Measurements from ENCODE around the gene USP48. TPM values are rescaled to one million over a fixed set of nuclear protein-coding genes. Genes with fewer than 3 reads are reported as not detected.

USP48 gene
- total and polyA plus RNA-seq, 2 of the 13 experiments (the other 11 are each of a cell fraction or from before 2014, with no cell fraction given): 30.4 to 30.7 TPM

DNA sequence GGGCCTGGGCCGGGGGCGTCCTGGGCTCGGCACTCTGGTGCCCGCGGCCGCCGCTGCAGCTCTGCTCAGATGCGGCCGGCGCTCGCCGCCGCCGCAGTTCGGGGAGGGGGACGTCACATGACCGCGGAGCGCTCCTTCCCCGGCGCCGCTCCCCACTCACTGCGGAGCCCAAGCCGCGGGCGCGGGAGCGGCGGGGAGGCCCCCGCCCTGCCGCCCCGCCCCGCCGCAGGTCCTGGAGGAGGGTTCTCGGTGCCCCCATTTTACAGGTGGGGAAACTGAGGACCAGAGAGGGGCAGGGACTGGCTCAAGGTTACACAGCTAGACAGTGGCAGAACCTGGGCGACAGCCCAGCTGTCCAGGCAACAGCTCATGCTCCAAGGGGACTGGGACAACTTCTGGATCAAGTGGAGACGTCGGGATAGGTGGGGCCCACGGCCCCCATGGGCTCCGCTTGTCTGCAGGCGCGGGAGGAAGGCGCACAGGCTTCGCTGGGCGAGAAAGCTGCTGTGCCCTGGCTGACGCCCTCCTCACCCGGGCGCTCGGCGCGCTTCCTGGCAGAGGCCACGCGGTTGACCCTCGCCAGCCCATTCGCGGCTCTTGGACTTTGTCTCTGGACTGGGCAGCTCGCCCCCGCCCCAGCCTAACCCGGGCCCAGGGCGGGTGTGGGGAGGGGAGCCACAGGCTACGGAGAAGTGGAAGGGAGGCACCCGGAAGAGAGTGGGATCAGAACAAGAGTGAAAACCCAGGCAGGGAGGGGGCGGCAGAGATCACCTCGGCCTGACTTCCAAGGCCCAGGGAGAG, 113.5 kb downstream of the USP48 start, which contains the start of gene RAP1GAP (continued):
- TF ChIP-seq FOSL2 (CRISPR knock-in tag; IDR thresholded peaks at IDR 0.05) (peak; percentile 61), ZKSCAN1 (IDR thresholded peaks at IDR 0.05; ENCODE audit: low read length) (no peak), NR2F2 (IDR thresholded peaks at IDR 0.05; ENCODE audit: borderline replicate concordance, low read depth) (peak; percentile 59; the same call in 1 of the 2 replicates), ZBTB8A (CRISPR knock-in tag; IDR thresholded peaks at IDR 0.05; ENCODE audit: borderline replicate concordance, low read depth) (no peak; the same call in 1 of the 2 replicates), JDP2 (CRISPR knock-in tag; IDR thresholded peaks at IDR 0.05; ENCODE audit: borderline replicate concordance) (no peak), ZNF331 (CRISPR knock-in tag; IDR thresholded peaks at IDR 0.05) (peak; percentile 68), ZNF251 (CRISPR knock-in tag; IDR thresholded peaks at IDR 0.05) (no peak), GATAD2A (CRISPR knock-in tag; IDR thresholded peaks at IDR 0.05) (peak; percentile 88), GZF1 (CRISPR knock-in tag; IDR thresholded peaks at IDR 0.05) (no peak), PTBP1 (IDR thresholded peaks at IDR 0.05; ENCODE audit: low read depth, low read length, poor library complexity, severe bottlenecking) (no peak), ZNF510 (CRISPR knock-in tag; IDR thresholded peaks at IDR 0.05; ENCODE audit: low read depth) (peak; percentile 87; the same call in 1 of the 2 replicates), ZNF782 (CRISPR knock-in tag; IDR thresholded peaks at IDR 0.05; ENCODE audit: borderline replicate concordance) (peak; percentile 78), MAFG (CRISPR knock-in tag; IDR thresholded peaks at IDR 0.05) (0 out of 2 replicates have a peak, but pooled peaks have one; percentile 25), ZNF781 (CRISPR knock-in tag; IDR thresholded peaks at IDR 0.05; ENCODE audit: borderline replicate concordance, not compliant biosample characterization) (peak; percentile 87), TRIM24 (CRISPR knock-in tag; IDR thresholded peaks at IDR 0.05) (no peak), PLRG1 (conservative IDR thresholded peaks at IDR 0.05) (no peak), RXRB (CRISPR knock-in tag; IDR thresholded peaks at IDR 0.05; ENCODE audit: borderline replicate concordance) (peak; percentile 80), SRF (IDR thresholded peaks at IDR 0.05; ENCODE audit: low read depth, low read length) (no peak), HNRNPUL1 (IDR thresholded peaks at IDR 0.05; ENCODE audit: low read depth, low read length) (peak; percentile 36; the same call in 1 of the 2 replicates)
- TF ChIP-seq, protein P1, sequence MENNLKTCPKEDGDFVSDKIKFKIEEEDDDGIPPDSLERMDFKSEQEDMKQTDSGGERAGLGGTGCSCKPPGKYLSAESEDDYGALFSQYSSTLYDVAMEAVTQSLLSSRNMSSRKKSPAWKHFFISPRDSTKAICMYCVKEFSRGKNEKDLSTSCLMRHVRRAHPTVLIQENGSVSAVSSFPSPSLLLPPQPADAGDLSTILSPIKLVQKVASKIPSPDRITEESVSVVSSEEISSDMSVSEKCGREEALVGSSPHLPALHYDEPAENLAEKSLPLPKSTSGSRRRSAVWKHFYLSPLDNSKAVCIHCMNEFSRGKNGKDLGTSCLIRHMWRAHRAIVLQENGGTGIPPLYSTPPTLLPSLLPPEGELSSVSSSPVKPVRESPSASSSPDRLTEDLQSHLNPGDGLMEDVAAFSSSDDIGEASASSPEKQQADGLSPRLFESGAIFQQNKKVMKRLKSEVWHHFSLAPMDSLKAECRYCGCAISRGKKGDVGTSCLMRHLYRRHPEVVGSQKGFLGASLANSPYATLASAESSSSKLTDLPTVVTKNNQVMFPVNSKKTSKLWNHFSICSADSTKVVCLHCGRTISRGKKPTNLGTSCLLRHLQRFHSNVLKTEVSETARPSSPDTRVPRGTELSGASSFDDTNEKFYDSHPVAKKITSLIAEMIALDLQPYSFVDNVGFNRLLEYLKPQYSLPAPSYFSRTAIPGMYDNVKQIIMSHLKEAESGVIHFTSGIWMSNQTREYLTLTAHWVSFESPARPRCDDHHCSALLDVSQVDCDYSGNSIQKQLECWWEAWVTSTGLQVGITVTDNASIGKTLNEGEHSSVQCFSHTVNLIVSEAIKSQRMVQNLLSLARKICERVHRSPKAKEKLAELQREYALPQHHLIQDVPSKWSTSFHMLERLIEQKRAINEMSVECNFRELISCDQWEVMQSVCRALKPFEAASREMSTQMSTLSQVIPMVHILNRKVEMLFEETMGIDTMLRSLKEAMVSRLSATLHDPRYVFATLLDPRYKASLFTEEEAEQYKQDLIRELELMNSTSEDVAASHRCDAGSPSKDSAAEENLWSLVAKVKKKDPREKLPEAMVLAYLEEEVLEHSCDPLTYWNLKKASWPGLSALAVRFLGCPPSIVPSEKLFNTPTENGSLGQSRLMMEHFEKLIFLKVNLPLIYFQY (CRISPR knock-in tag; IDR thresholded peaks at IDR 0.05; ENCODE audit: borderline replicate concordance): peak; percentile 77; the same call in 1 of the 2 replicates
- TF ChIP-seq, protein P2, sequence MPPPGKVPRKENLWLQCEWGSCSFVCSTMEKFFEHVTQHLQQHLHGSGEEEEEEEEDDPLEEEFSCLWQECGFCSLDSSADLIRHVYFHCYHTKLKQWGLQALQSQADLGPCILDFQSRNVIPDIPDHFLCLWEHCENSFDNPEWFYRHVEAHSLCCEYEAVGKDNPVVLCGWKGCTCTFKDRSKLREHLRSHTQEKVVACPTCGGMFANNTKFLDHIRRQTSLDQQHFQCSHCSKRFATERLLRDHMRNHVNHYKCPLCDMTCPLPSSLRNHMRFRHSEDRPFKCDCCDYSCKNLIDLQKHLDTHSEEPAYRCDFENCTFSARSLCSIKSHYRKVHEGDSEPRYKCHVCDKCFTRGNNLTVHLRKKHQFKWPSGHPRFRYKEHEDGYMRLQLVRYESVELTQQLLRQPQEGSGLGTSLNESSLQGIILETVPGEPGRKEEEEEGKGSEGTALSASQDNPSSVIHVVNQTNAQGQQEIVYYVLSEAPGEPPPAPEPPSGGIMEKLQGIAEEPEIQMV (CRISPR knock-in tag; IDR thresholded peaks at IDR 0.05; ENCODE audit: low read depth): 0 out of 2 replicates have a peak, but pooled peaks have one; percentile 47
- TF ChIP-seq, protein P3, sequence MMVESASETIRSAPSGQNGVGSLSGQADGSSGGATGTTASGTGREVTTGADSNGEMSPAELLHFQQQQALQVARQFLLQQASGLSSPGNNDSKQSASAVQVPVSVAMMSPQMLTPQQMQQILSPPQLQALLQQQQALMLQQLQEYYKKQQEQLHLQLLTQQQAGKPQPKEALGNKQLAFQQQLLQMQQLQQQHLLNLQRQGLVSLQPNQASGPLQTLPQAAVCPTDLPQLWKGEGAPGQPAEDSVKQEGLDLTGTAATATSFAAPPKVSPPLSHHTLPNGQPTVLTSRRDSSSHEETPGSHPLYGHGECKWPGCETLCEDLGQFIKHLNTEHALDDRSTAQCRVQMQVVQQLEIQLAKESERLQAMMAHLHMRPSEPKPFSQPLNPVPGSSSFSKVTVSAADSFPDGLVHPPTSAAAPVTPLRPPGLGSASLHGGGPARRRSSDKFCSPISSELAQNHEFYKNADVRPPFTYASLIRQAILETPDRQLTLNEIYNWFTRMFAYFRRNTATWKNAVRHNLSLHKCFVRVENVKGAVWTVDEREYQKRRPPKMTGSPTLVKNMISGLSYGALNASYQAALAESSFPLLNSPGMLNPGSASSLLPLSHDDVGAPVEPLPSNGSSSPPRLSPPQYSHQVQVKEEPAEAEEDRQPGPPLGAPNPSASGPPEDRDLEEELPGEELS (CRISPR knock-in tag; IDR thresholded peaks at IDR 0.05): peak; percentile 69; the same call in 1 of the 2 replicates
